HFF-Myc (cell line): ENCODE results near the gene OR6K2.

ENCODE experiments used
- DNase-seq: peaks from one replicate; pipeline ENCODE4 v3.0.0-alpha.2; 2011; ENCODE audit warnings: low read depth; ENCODE audit errors: extremely low read depth
- H3K4me3 ChIP-seq: replicated peaks from 2 replicates; pipeline ENCODE4 v1.5.1; 2011; ENCODE audit warnings: low read depth, mild to moderate bottlenecking, control low read depth, low read length
- TF ChIP-seq, protein P1 (sequence below): IDR thresholded peaks from 2 replicates; pipeline ENCODE4 v1.5.1; 2012; ENCODE audit warnings: mild to moderate bottlenecking, low read depth, low read length, control low read depth; ENCODE audit errors: missing control alignments

Gene OR6K2

DNA sequence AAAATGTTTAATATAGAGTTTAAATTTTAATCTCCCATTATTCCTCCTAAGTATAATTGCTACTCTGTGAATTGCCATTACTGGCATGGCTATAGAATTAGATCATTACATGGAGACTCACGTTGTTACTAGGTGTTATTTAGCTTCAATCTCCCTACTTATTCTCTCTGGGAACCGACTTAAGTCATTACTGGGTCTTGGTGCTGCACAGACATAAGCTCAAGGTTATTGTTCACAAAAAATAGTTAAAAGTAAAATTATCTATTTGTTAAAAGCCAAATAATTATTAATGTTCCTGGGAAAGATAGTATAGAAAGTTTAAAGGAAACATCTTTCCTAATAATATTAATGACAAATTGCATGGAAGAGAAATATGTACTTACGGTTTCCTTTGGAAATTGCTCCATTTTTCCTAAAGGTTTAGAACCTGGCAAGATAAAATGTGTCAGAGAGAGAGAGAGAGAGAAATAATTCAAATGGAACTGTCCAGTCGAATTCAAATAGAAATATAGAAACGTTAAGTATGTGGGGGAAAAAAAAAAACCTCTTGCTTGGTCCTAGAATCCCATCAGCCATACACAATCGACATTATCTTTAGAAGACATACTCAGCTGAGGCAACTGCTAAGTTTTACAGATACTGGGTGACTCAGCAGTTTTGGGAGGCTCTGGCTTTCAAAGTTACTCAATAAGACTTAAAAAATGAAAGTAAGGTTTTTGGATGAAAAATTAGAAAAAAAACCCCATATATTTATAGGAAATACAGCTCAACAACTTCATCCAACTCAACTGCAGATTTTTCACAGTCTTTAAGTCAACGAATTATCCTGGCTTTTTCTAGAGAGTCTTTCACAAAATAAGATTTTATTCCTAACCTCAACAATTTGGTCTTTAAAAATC, 14.1 kb downstream of the OR6K2 start, which contains the start of gene SPTA1:
Gene SPTA1 (minus strand): TSS at position 605 of the 899 bp plus-strand sequence. CDS start 198 bp downstream, at position 407.
- H3K4me3 ChIP-seq: no peak within 1 kb of the TSS
- TF ChIP-seq, protein P1, sequence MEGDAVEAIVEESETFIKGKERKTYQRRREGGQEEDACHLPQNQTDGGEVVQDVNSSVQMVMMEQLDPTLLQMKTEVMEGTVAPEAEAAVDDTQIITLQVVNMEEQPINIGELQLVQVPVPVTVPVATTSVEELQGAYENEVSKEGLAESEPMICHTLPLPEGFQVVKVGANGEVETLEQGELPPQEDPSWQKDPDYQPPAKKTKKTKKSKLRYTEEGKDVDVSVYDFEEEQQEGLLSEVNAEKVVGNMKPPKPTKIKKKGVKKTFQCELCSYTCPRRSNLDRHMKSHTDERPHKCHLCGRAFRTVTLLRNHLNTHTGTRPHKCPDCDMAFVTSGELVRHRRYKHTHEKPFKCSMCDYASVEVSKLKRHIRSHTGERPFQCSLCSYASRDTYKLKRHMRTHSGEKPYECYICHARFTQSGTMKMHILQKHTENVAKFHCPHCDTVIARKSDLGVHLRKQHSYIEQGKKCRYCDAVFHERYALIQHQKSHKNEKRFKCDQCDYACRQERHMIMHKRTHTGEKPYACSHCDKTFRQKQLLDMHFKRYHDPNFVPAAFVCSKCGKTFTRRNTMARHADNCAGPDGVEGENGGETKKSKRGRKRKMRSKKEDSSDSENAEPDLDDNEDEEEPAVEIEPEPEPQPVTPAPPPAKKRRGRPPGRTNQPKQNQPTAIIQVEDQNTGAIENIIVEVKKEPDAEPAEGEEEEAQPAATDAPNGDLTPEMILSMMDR: no peak
- DNase-seq: no peak

DNA sequence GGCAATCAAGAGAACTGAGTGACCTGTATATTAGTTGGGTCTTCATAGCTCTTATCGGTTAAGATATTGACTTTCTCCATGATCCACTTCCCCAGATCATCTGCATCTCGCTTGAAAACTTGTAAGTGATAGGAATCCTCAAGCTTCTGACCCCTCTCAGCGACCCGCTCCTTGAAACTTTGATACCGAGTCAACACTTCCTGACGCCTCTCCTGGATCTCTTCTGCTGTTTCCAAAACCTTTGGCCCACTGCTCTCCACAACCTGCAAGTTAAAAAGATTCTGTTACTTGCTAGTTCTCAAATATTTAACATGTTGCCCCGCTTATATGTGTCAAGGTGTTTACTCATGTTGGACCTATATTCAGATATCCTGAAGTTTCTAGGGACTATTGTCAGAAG, 15.4 kb downstream of the OR6K2 start:
- DNase-seq: no peak
- H3K4me3 ChIP-seq: no peak overlapping the region
- TF ChIP-seq, protein P1: no peak

DNA sequence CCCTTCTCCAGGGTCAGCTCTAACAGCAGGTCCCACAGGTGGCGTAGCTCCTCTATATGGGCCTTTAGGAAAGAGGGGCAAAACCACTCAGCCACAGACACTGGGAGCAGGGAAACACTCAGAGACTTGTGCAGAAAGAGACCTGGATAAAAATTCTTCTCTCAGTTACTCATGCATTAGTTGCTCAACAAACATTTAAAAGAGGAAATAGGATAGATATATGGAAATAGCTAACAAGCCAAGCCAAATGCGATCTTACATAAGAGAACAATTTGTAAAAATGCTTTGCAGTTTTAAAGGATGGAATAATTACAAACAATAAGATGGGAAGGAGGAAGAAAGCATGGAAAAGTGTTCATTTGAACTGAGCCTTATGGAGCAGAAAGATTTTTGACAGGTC, 18.8 kb downstream of the OR6K2 start:
- TF ChIP-seq, protein P1: no peak
- no peak overlapping the region for H3K4me3 ChIP-seq
- DNase-seq: no peak

DNA sequence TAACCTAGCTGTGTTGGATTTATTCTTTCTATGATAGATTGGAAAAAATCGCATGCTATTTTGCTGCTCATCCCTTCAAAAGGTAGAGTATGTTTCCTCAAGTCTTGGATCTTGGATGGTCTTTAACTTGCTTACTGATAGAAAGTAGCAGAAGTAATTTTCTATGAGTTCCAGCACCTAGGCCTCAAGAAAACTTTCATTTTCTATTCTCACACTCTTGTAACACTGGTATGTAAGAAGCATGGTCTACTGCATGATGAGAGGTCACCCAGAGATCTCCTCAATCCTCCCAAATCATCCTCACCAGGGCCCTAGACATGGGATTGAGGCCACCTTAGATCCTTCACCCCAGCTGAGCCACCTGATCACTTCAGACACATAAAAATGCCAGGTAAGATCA, 21.2 kb downstream of the OR6K2 start:
- H3K4me3 ChIP-seq: no peak overlapping the region
- no peak for DNase-seq
- TF ChIP-seq, protein P1: no peak

DNA sequence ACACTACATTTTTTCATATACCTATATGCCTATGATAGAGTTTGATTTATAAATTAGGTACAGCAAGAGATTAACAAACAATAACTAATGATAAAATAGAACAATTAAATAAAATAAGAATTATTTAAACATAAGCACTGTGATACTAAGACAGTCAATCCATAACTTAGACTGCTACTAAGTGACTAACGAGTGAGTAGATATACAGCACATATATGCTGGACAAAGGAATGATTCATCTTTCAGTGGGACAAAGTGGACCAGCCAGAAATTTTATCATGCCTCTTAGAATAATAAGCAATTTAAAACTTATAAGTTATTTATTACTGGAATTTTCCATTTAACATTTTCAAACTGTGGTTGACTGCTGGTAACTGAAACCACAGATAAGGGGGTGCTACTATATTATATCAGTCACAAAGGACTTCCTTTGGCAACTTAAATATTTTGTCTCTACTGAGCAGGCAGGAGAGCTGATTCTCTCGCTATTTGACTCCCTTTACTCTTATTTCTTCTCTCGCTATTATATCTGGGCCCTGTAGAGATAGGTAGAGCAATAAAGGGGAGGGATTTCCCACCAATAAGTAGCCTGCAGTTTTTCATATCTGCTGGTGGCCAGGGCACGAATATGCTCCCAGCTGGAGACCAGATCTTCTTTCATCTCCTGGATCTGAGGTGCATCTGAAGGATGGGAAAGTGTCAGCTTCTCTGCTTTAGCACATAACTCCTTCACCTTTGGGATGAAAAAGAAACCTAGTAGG, 24.7 kb downstream of the OR6K2 start:
- H3K4me3 ChIP-seq: no peak overlapping the region
- DNase-seq: no peak
- TF ChIP-seq, protein P1: no peak

DNA sequence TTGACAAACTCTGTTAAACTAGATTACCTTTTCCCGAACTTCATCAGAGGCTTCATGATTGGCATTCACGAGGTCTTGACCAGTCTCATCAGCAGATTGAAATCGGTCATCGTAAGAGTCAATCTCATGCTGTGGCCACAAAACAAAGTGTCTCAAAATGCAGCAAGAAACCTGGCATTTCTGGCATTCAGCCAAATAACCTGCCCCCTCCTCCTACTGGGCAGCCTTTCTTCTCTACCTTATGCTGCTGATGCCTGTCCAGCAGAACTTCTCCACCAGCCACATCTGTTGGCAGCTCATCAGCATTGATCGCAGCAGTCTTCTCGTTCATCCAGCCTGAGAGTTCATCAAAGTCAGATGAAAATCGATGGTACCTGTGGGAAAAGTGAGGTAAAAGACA, 26.1 kb downstream of the OR6K2 start:
- TF ChIP-seq, protein P1: no peak
- no peak overlapping the region for H3K4me3 ChIP-seq
- no peak for DNase-seq
